Stomach smooth muscle (tissue), 2 donors: ENCODE data around the gene CELSR2.

Experiments used
- H3K27ac ChIP-seq: one replicate; pipeline ENCODE4 v1.7.0; 2013; ENCODE audit warnings: mild to moderate bottlenecking, low read length, inconsistent platforms
- H3K27me3 ChIP-seq, 2 donors: one replicate each; pipeline ENCODE4 v1.7.0; 2013; ENCODE audit warnings: low read length in 2 of 2; ENCODE audit not compliant: insufficient read depth in 2 of 2, control insufficient read depth in 1 of 2
- H3K36me3 ChIP-seq, 2 donors: one replicate each; pipeline ENCODE4 v1.7.0; 2013; ENCODE audit warnings: low read length in 2 of 2; ENCODE audit not compliant: control insufficient read depth in 2 of 2, insufficient read depth in 2 of 2
- H3K4me1 ChIP-seq: one replicate; pipeline ENCODE4 v1.7.0; 2013; ENCODE audit warnings: low read length; ENCODE audit not compliant: control insufficient read depth, insufficient read depth
- H3K4me3 ChIP-seq, 2 donors: one replicate each; pipeline ENCODE4 v1.7.0; 2013; ENCODE audit warnings: low read length in 2 of 2
- H3K9ac ChIP-seq, 2 donors: one replicate each; pipeline ENCODE4 v1.7.0; 2013; ENCODE audit warnings: low read length in 2 of 2, mild to moderate bottlenecking in 1 of 2
- H3K9me3 ChIP-seq, 2 donors: one replicate each; pipeline ENCODE4 v1.7.0; 2013; ENCODE audit warnings: low read length in 2 of 2; ENCODE audit not compliant: control insufficient read depth in 2 of 2
- donor health status: healthy.
- donor health status: Pancreatic carcinoma.

CELSR2 gene

GRCh38 chr1:109252167-109252892 is 3.0 kb downstream of the CELSR2 start:
- Histone ChIP-seq H3K27ac (no peak overlapping the region), H3K9me3 (no peaks in the 10 kb centered on the region), H3K36me3 (peaks cover 0 to 3% of the 10 kb centered on the region in 2 donors), H3K4me3 (no peak overlapping the region), H3K4me1 (peaks cover 44% of the 10 kb centered on the region), H3K9ac (no peak overlapping the region), H3K27me3 (no peaks in the 10 kb centered on the region)

DNA sequence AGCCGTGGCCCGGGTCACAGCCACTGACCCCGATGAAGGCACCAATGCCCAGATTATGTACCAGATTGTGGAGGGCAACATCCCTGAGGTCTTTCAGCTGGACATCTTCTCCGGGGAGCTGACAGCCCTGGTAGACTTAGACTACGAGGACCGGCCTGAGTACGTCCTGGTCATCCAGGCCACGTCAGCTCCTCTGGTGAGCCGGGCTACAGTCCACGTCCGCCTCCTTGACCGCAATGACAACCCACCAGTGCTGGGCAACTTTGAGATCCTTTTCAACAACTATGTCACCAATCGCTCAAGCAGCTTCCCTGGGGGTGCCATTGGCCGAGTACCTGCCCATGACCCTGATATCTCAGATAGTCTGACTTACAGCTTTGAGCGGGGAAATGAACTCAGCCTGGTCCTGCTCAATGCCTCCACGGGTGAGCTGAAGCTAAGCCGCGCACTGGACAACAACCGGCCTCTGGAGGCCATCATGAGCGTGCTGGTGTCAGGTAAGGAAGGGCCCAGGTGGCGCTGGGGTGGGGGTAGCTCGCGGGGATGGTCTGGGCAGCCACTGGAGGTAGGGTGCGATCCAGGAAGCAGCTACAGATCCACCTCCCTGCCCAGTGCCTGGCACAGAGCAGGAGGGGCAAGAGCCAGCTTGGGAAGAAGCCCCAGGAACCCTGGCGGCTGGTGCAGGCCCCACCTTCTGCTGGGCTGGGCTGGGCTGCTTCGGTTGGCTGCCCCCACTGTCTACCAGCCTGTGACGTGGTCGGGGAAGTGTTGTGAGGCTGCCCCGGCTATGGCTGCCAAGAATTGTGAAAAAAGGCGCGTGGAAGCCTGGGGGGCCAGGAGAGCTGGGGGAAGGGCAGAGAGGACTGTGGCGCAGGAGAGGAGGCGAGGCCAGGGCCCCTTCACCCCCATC is 3.8 kb downstream of the CELSR2 start:
- Histone ChIP-seq H3K4me3 (peak overlapping the region; percentile 56 to 62), H3K36me3 (peaks cover 0 to 3% of the 10 kb centered on the region in 2 donors), H3K9me3 (no peaks in the 10 kb centered on the region), H3K4me1 (peaks cover 44% of the 10 kb centered on the region), H3K27ac (peak overlapping the region; percentile 82), H3K9ac (peak overlapping the region; percentile 69 to 71), H3K27me3 (no peaks in the 10 kb centered on the region)

DNA sequence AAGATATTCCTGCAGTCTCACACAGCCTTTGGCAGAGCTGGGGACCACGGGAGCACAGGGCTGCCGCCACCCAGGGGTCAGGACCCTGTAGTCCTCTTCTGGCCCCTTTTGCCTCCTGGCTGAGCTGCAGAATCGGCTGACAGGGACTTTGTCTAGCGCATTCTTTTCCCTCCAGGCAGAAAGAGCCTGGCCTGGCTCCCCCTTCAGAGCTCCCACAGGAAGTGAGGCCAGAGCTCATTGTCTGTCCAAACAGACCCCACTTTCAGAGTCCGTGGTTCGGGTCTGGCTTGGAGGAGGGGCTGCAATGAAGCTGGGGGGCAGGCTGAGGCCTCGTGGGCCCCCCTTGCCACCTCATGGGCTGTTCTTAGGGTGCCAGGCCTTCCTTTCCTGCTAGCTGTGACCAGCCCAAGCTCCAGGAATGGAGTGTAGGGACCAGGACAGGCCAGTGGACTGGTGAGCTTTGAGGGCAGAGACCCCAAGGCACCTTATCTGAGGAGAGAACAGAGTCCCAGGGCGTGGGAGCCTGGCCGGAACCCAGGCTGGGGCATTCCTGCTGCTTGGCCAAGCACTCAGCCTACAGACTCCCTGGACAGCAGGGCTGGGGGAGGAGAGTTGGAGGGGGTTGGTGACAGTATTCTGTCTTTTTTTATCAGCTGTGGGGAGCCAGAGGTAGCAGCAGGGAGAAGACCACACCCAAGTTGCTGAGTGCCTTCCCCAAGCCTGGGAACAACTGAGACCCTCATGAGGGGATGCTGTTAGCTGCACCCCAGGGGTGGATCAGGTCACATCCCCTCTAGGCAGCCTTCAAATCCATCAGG is 4.7 kb downstream of the CELSR2 start:
- H3K27ac ChIP-seq, result peak overlapping the region; percentile 82
- H3K27me3 ChIP-seq, result no peaks in the 10 kb centered on the region
- peaks cover 40% of the 10 kb centered on the region for H3K4me1 ChIP-seq
- peaks cover 0 to 6% of the 10 kb centered on the region in 2 donors for H3K36me3 ChIP-seq
- peak overlapping the region; percentile 69 to 71 for H3K9ac ChIP-seq
- peak overlapping the region; percentile 56 to 62 for H3K4me3 ChIP-seq
- no peaks in the 10 kb centered on the region for H3K9me3 ChIP-seq

- Histone ChIP-seq H3K4me3 (peak overlapping the region in 1 of 2 donors; percentile 62), H3K9me3 (no peaks in the 10 kb centered on the region), H3K27me3 (no peaks in the 10 kb centered on the region), H3K36me3 (peaks cover 0 to 12% of the 10 kb centered on the region in 2 donors), H3K9ac (peak overlapping the region in 1 of 2 donors; percentile 71), H3K27ac (peak overlapping the region; percentile 82), H3K4me1 (peaks cover 37% of the 10 kb centered on the region)
Observed at GRCh38 chr1:109254621-109255096, 5.3 kb downstream of the CELSR2 start.

DNA sequence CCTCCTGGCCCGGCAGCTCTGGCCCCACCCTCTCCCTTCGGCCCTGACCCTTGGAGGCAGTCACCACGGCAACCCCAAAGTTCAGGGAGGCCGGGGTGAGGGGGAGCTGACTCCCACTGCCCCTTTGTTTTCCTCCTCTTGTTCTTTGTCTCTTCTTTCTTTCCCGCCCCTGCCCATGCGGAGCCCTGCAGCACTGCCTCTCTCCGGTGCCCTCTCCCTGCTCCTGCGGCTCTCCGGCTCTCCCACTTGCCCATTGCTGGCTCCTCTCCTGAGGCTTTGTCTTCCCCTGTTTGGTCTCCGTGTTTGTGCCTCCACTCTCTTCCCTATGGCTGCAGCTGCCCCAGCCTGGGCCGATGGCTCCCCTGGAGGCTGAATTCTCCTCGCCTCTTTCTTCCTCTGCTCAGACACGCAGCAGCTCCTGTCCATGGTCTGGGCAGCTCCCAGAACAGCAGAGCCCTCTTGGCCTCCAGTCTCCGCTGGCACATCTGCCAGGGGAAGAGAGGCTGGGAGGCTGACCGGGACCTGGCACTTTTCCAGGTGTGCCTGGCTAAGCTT is 5.8 kb downstream of the CELSR2 start:
- no peaks in the 10 kb centered on the region for H3K27me3 ChIP-seq
- H3K4me3 ChIP-seq, result peak overlapping the region in 1 of 2 donors; percentile 22
- H3K9me3 ChIP-seq, result no peaks in the 10 kb centered on the region
- no peak overlapping the region for H3K9ac ChIP-seq
- H3K27ac ChIP-seq, result no peak overlapping the region
- peaks cover 0 to 12% of the 10 kb centered on the region in 2 donors for H3K36me3 ChIP-seq
- H3K4me1 ChIP-seq, result peaks cover 34% of the 10 kb centered on the region

DNA sequence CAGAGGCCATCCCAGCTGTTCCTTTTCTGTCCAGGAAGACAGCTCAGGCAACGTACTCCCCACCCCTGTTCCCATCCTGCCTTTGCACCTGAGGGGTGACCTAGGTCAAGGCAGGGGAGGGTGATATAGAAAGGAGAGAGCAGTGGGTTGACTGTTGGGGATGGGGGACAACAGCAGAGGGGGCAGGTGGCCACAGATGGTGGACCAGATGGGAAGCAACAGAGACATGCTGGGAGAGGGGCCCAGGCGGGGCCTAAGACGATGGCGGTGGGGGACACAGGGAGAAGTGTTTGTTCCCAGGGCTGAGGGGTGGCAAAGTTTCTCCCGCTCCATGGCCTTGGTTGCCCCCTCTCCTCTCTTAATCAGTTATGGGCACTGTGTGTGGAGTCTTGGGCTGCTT is 6.3 kb downstream of the CELSR2 start:
- Histone ChIP-seq H3K4me1 (peaks cover 30% of the 10 kb centered on the region), H3K27me3 (no peaks in the 10 kb centered on the region), H3K4me3 (no peak overlapping the region), H3K27ac (no peak overlapping the region), H3K9ac (no peak overlapping the region), H3K36me3 (peaks cover 0 to 12% of the 10 kb centered on the region in 2 donors), H3K9me3 (no peaks in the 10 kb centered on the region)

GRCh38 chr1:109256085-109256484 is 6.7 kb downstream of the CELSR2 start:
- H3K36me3 ChIP-seq, result peaks cover 0 to 14% of the 10 kb centered on the region in 2 donors
- H3K9me3 ChIP-seq, result no peaks in the 10 kb centered on the region
- no peaks in the 10 kb centered on the region for H3K27me3 ChIP-seq
- H3K27ac ChIP-seq, result no peak overlapping the region
- peaks cover 30% of the 10 kb centered on the region for H3K4me1 ChIP-seq
- H3K4me3 ChIP-seq, result no peak overlapping the region
- no peak overlapping the region for H3K9ac ChIP-seq

DNA sequence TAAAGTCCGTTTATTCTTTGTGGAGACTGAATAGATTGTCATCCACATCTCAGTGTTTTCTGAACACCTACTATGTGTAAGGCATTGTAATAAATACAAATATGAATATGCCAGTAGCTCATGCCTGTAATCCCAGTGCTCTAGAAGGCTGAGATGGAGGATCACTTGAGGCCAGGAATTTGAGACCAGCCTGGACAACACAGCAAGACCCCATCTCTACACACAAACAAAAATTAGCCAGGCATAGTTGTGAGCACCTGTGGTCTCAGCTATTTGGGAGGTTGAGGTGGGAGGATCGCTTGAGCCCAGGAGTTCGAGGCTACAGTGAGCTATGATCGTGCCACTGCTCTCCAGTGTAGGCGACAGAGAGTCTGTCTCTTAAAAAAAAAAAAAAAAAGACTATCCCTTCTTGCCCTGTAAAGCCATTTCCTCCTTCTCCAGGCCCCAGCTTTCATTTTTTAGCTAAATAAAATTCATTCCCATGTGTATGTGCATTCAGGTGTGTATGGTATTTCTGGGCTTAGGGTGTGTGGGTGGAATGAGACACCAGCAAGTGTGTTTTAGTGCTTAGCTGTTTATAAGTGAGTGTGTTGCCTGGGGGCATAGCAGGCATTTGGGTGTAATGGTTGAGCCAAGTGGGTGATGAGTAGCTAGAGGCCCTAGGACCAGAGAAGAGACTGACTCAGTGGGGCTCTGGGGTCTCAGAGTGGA is 7.8 kb downstream of the CELSR2 start:
- no peak overlapping the region for H3K4me3 ChIP-seq
- no peak overlapping the region for H3K27ac ChIP-seq
- peaks cover 3 to 17% of the 10 kb centered on the region in 2 donors for H3K36me3 ChIP-seq
- H3K9me3 ChIP-seq, result no peaks in the 10 kb centered on the region
- H3K27me3 ChIP-seq, result no peaks in the 10 kb centered on the region
- H3K9ac ChIP-seq, result no peak overlapping the region
- peaks cover 29% of the 10 kb centered on the region for H3K4me1 ChIP-seq

DNA sequence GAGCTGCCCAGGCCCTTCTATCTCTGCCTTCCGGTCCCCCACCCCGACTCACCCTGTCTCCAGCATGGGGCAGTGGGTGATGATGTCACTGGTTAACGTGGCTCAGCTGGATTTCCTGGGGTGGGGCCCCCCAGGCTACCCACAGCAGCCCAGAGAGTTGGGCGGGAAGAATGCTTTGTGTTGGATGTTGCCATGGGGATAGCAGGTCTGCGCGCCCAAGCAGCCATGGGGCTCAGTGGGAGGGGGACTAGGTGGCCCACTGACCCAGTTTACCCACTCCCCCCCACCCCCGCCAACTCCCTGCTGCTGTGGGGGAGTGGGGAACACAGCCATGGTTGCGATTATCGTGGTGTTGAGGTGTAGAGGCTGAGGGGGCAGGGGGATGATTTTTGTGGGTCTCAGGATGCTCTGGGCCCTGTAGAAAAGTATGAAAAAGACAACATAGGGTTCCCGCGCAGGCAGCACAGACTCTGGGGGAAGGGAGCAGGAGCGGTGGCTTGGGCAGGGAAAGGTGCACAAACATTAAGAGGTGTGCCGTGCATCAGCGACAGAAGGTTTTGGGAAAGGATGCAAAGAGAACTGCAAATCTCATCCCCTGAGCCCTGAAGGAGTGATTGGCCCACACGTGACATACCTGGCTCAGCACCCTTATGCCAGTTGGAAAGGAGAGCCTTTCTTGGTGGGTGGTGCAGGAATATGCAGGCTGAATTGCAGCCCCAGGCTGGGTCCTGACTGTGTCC is 8.5 kb downstream of the CELSR2 start:
- H3K9me3 ChIP-seq, result no peaks in the 10 kb centered on the region
- peaks cover 26% of the 10 kb centered on the region for H3K4me1 ChIP-seq
- H3K4me3 ChIP-seq, result no peak overlapping the region
- H3K27me3 ChIP-seq, result no peaks in the 10 kb centered on the region
- no peak overlapping the region for H3K27ac ChIP-seq
- no peak overlapping the region for H3K9ac ChIP-seq
- H3K36me3 ChIP-seq, result peaks cover 3 to 19% of the 10 kb centered on the region in 2 donors
